MCF 10A (cell line): ENCODE data around the gene PNMT. TPM values are rescaled to one million over a fixed set of nuclear protein-coding genes. Genes with fewer than 3 reads are reported as not detected.
A peak's percentile ranks its signal among the peaks of the same experiment; 100 is the strongest.

ENCODE experiments used
- BruUV-seq: library from RNA; stranded (reverse); fragments of 400-500 nt; replicated peaks from 2 replicates; lab custom pipeline; 2021; lab: Mats Ljungman, UMichigan
- CTCF ChIA-PET: fragments of 300-600 bp; sonication (Branson Sonifier 250); formaldehyde crosslinking; extraction: SDS; loops from one replicate; lab custom pipeline; 2021; ENCODE audit warnings: antibody characterized with exemption, inconsistent platforms; lab: Yijun Ruan, JAX
- POLR2A ChIA-PET: fragments of 300-600, 350-650 bp; sonication (Branson Sonifier 250); formaldehyde crosslinking; extraction: SDS; loops from one replicate; lab custom pipeline; 2020; ENCODE audit warnings: antibody characterized with exemption, inconsistent platforms; lab: Yijun Ruan, JAX
- DNase-seq: peaks from one replicate; pipeline ENCODE4 v3.0.0-alpha.2; 2018; ENCODE audit not compliant: unreplicated experiment
- H3K27ac Mint-ChIP-seq: one replicate; pipeline ENCODE4 v1.8.0; 2022; ENCODE audit warnings: mild to moderate bottlenecking, low read depth, mixed read lengths; ENCODE audit not compliant: unreplicated experiment
- H3K27me3 Mint-ChIP-seq: one replicate; pipeline ENCODE4 v1.8.0; 2022; ENCODE audit warnings: mixed read lengths; ENCODE audit not compliant: insufficient read depth, unreplicated experiment
- H3K36me3 Mint-ChIP-seq: one replicate; pipeline ENCODE4 v1.8.0; 2022; ENCODE audit warnings: mild to moderate bottlenecking, moderate library complexity, mixed read lengths; ENCODE audit not compliant: insufficient read depth, unreplicated experiment
- H3K4me1 Mint-ChIP-seq: one replicate; pipeline ENCODE4 v1.8.0; 2022; ENCODE audit warnings: mixed read lengths; ENCODE audit not compliant: insufficient read depth, unreplicated experiment
- H3K4me3 Mint-ChIP-seq: one replicate; pipeline ENCODE4 v1.8.0; 2022; ENCODE audit warnings: mild to moderate bottlenecking, moderate library complexity, mixed read lengths; ENCODE audit not compliant: unreplicated experiment
- H3K9me3 Mint-ChIP-seq: one replicate; pipeline ENCODE4 v1.8.0; 2022; ENCODE audit warnings: mixed read lengths; ENCODE audit not compliant: unreplicated experiment
- intact Hi-C: fragments of 100-400 bp; cut with micrococcal nuclease; formaldehyde crosslinking; loops from 2 replicates; pipeline ENCODE4 v1.14.1; 2022
- total RNA-seq: library from RNA; stranded (reverse); gene quantifications from 2 replicates; pipeline ENCODE4 v1.2.3, GENCODE V29; 2022
- TF ChIP-seq, protein P1 (sequence below): fragments of 200-600 bp; IDR thresholded peaks from one replicate; pipeline ENCODE4 v1.8.0; 2022; ENCODE audit warnings: antibody characterized with exemption, mild to moderate bottlenecking; ENCODE audit not compliant: unreplicated experiment

The PNMT gene
- total RNA-seq, 1 experiment from 2014 or later, result not detected

DNA sequence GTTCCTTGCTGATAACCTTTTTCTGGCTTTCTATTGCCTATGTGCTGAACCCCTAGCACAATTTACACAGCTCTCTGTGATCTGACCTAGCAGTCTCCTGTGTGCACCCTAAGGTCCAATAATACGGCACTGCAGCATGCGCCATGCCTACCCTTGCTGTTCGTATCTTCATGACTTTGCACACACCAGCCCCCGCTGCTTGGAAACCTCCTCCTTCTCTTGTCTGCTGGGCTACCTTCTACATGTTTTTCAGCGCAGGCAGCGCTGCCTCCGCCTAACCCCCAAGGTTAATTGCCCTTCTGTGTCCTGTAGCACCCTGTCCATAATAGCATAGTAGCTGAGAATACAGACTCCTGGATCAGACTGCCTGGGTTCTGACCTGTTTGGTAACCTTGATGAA, 29.9 kb upstream of the PNMT start:
- Mint-ChIP-seq H3K4me1 (peaks cover 27% of the 10 kb centered on the region), H3K36me3 (no peaks in the 10 kb centered on the region), H3K9me3 (no peaks in the 10 kb centered on the region), H3K27me3 (no peaks in the 10 kb centered on the region), H3K4me3 (peak overlapping the region; percentile 93), H3K27ac (peak overlapping the region; percentile 97)
- no peak for DNase-seq
- ChIA-PET CTCF (interaction anchor here (0.6 to 9.9 kb wide), 8 partner anchors 14 to 523 kb away, joined by 3 to 146 read pairs (median 4); partner anchors contain the start of gene MIEN1), POLR2A (interaction anchor here (1.1 to 2.4 kb wide), 6 partner anchors 20 to 343 kb away, joined by 3 to 16 read pairs (median 6); partner anchors contain the start of genes ERBB2, PGAP3 and PSMD3)
- TF ChIP-seq, protein P1, sequence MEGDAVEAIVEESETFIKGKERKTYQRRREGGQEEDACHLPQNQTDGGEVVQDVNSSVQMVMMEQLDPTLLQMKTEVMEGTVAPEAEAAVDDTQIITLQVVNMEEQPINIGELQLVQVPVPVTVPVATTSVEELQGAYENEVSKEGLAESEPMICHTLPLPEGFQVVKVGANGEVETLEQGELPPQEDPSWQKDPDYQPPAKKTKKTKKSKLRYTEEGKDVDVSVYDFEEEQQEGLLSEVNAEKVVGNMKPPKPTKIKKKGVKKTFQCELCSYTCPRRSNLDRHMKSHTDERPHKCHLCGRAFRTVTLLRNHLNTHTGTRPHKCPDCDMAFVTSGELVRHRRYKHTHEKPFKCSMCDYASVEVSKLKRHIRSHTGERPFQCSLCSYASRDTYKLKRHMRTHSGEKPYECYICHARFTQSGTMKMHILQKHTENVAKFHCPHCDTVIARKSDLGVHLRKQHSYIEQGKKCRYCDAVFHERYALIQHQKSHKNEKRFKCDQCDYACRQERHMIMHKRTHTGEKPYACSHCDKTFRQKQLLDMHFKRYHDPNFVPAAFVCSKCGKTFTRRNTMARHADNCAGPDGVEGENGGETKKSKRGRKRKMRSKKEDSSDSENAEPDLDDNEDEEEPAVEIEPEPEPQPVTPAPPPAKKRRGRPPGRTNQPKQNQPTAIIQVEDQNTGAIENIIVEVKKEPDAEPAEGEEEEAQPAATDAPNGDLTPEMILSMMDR, result no peak
- BruUV-seq, result no TSS peak
- intact Hi-C loops, result loop anchor here (5.0 kb wide), 2 partner anchors 49 to 114 kb away; partner anchors contain the start of gene PGAP3

DNA sequence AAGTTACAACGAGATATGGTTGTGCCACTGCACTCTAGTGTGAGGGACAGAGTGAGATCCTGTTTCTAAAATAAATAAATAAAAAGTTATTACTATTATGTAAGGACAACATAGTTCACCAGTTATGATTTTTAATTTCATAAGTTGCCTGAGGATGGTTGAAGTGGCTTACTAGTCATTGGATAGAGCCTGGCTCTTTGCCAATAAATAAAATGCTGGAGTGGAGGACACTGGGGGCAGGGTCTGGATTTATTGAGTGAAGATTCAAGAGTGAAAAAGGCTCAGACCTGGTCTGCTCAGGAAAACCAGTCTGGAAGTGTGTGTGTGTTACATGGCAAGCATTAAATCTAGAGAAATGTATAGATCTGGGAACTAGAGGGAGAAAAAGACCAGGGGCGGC, 29.2 kb upstream of the PNMT start:
- no peaks in the 10 kb centered on the region for H3K36me3 Mint-ChIP-seq
- CTCF ChIA-PET, result interaction anchor here (1.4 to 9.9 kb wide), 2 partner anchors 15 to 17 kb away, joined by 6 to 146 read pairs; no protein-coding TSS in a partner anchor

DNA sequence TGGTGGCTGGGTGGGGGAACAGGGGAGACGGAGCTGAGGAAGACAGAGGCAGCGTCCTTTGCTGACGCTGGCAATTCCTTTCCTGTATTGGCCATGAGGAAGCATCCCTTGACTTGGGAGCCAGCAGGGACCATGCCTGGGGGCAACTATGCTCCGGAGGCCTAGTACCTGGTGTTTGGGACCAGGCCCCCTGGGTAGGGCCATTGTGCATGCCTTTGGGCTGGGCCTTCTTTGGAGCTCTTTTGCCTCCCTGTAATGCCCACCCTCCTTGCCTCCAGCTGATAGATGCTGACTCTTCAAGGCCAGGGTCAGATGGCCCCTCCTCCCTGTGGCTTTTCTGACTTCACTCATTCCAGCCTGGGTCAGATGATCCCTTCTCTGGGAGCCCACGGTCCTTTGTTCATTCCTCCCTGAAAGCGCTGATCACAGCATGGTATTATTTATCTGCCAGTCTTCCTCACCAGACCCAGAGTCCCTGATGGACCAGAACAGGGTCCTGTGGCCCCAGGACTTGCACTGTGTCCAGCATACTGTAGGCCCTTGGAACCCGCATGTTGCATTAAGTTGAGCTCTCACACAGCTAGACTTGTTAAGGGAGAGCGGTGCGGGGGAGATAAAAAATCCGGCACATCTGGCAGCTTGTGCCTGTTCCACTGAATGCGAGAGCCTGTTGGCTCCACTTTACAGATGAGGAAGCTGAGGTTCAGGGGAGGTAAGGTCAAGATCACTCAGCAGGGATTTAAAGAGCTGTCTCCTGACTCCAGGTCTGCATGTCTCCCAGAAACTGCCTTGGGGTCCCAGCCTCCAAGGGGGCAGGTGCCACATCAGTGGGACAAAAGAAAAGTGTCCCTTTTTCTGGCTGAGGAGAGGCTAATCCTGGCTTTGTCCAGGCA, 28.4 kb upstream of the PNMT start:
- no peaks in the 10 kb centered on the region for H3K27me3 Mint-ChIP-seq
- BruUV-seq, result no TSS peak
- no peak overlapping the region for H3K4me3 Mint-ChIP-seq

More for the DNA sequence above, 29.2 kb upstream of the PNMT start:
- Mint-ChIP-seq H3K4me1 (peaks cover 35% of the 10 kb centered on the region), H3K9me3 (no peaks in the 10 kb centered on the region), H3K4me3 (no peak overlapping the region), H3K27me3 (no peaks in the 10 kb centered on the region), H3K27ac (peak overlapping the region; percentile 97)
- TF ChIP-seq, protein P1, result no peak
- no TSS peak for BruUV-seq
- POLR2A ChIA-PET, result no interaction called here
- no peak for DNase-seq
- intact Hi-C loops, result loop anchor here (5.0 kb wide), 2 partner anchors 48 to 113 kb away; partner anchors contain the start of gene PGAP3

More for the DNA sequence above, 28.4 kb upstream of the PNMT start:
- POLR2A ChIA-PET, result no interaction called here
- peak overlapping the region; percentile 97 for H3K27ac Mint-ChIP-seq
- H3K4me1 Mint-ChIP-seq, result peaks cover 39% of the 10 kb centered on the region
- CTCF ChIA-PET, result interaction anchor here (0.7 to 9.9 kb wide), 3 partner anchors 14 to 90 kb away, joined by 3 to 146 read pairs (median 6); no protein-coding TSS in a partner anchor
- DNase-seq, result no peak
- intact Hi-C loops, result loop anchor here (5.0 kb wide), 2 partner anchors 47 to 112 kb away; partner anchors contain the start of gene PGAP3
- H3K9me3 Mint-ChIP-seq, result no peaks in the 10 kb centered on the region
- H3K36me3 Mint-ChIP-seq, result peaks cover 2% of the 10 kb centered on the region
- TF ChIP-seq, protein P1, result no peak
